K562 treated with DMSO at 1 percent for 24 hours (cell line): Measurements from ENCODE around the gene NDUFC2. TPM values are rescaled to one million over a fixed set of nuclear protein-coding genes. Genes with fewer than 3 reads are reported as not detected.

Experiments used
- total RNA-seq: library from RNA; unstranded; fragments of 300-600 nt; gene quantifications from 2 replicates; pipeline ENCODE4 v1.2.3, GENCODE V29; 2022; ENCODE audit warnings: low read depth; ENCODE audit not compliant: insufficient read depth

The NDUFC2 gene
- total RNA-seq, result 597 and 629 TPM in 2 replicates

GRCh38 chr11:78079232-78080083, at the start of gene NDUFC2:
TSS of gene NDUFC2 (minus strand) at chr11:78079862. CDS start at chr11:78079744, 118 bp downstream.

GRCh38 chr11:78063440-78064181, 16.1 kb downstream of the NDUFC2 start, which contains the start of gene THRSP:
TSS of gene THRSP (plus strand) at chr11:78063861. CDS start at chr11:78063882, 21 bp downstream.

GRCh38 chr11:78022397-78023396, 57.0 kb downstream of the NDUFC2 start, which contains the start of gene KCTD14:
TSS of gene KCTD14 (minus strand) at chr11:78023276. CDS start at chr11:78023249, 27 bp downstream.

Other genes with a start within 250 kb of the NDUFC2 start
- 26.4 and 26.9 TPM in 2 replicates for gene INTS4, start 85.2 kb downstream of the NDUFC2 start, total RNA-seq
- gene KCTD14, start 56.6 kb downstream of the NDUFC2 start, total RNA-seq, result 0.54 TPM in 1 of 2 replicates, not detected in the other
- gene THRSP, start 16.0 kb downstream of the NDUFC2 start, total RNA-seq, result 1.5 and 1.6 TPM in 2 replicates
- 22.1 and 28.7 TPM in 2 replicates for gene ALG8, start 59.8 kb upstream of the NDUFC2 start, total RNA-seq
- 9.1 and 9.9 TPM in 2 replicates for gene KCTD21, start 108.8 kb upstream of the NDUFC2 start, total RNA-seq
- gene USP35, start 109.1 kb upstream of the NDUFC2 start, total RNA-seq, result 8.9 and 9.9 TPM in 2 replicates